Liver (tissue), 9 donors: Measurements from ENCODE around the gene ATP2B3. TPM values are rescaled to one million over a fixed set of nuclear protein-coding genes. Genes with fewer than 3 reads are reported as not detected.

Experiments
- DNase-seq: peaks from one replicate; pipeline ENCODE4 v3.0.0-alpha.2; 2017; ENCODE audit warnings: low spot score
- H3K27ac ChIP-seq, 2 donors: one replicate each; pipeline ENCODE4 v1.7.0; 2013; ENCODE audit warnings: inconsistent platforms in 2 of 2, low read length in 2 of 2, control low read depth in 1 of 2, low read depth in 1 of 2, mild to moderate bottlenecking in 1 of 2
- H3K27me3 ChIP-seq, 4 donors: one replicate each; pipeline versions ENCODE4 v1.6.1 to v1.7.0; 2013; ENCODE audit warnings: low read length in 3 of 4, inconsistent platforms in 1 of 4, mild to moderate bottlenecking in 1 of 4, moderate library complexity in 1 of 4; ENCODE audit not compliant: control insufficient read depth in 4 of 4, insufficient read depth in 4 of 4
- H3K36me3 ChIP-seq, 4 donors: one replicate each; pipeline versions ENCODE4 v1.6.1 to v1.7.0; 2013; ENCODE audit warnings: low read length in 3 of 4, mild to moderate bottlenecking in 3 of 4, low read depth in 1 of 4, moderate library complexity in 1 of 4; ENCODE audit not compliant: control insufficient read depth in 4 of 4, insufficient read depth in 3 of 4
- H3K4me1 ChIP-seq, 4 donors: one replicate each; pipeline versions ENCODE4 v1.6.1 to v1.7.0; 2013; ENCODE audit warnings: low read length in 3 of 4, mild to moderate bottlenecking in 3 of 4, moderate library complexity in 1 of 4; ENCODE audit not compliant: control insufficient read depth in 4 of 4, insufficient read depth in 4 of 4
- H3K4me3 ChIP-seq, 3 donors: one replicate each; pipeline versions ENCODE4 v1.6.1 to v1.7.0; 2013; ENCODE audit warnings: low read length in 3 of 3, control low read depth in 1 of 3, low read depth in 1 of 3, mild to moderate bottlenecking in 1 of 3
- H3K9ac ChIP-seq, 2 donors: one replicate each; pipeline ENCODE4 v1.7.0; 2013; ENCODE audit warnings: low read length in 2 of 2, mild to moderate bottlenecking in 2 of 2, moderate library complexity in 2 of 2, control low read depth in 1 of 2, low read depth in 1 of 2
- H3K9me3 ChIP-seq, 4 donors: one replicate each; pipeline versions ENCODE4 v1.6.1 to v1.7.0; 2013; ENCODE audit warnings: low read length in 3 of 4; ENCODE audit not compliant: control insufficient read depth in 4 of 4
- ATF3 ChIP-seq: IDR thresholded peaks from 2 replicates; pipeline ENCODE4 v1.6.1; 2016; ENCODE audit warnings: antibody characterized with exemption
- CTCF ChIP-seq: fragments of 150-350 bp; IDR thresholded peaks from 2 replicates; pipeline ENCODE4 v1.5.1; 2017; ENCODE audit warnings: improper control_type of control experiment, low read depth, low read length; ENCODE audit not compliant: missing input control
- FOXA1 ChIP-seq: IDR thresholded peaks from 2 replicates; pipeline ENCODE4 v1.6.1; 2016; ENCODE audit warnings: antibody characterized with exemption
- FOXA2 ChIP-seq: IDR thresholded peaks from 2 replicates; pipeline ENCODE4 v1.6.1; 2016; ENCODE audit warnings: antibody characterized with exemption
- HNF4A ChIP-seq, 2 donors: conservative IDR thresholded peaks; 2 replicates each; pipeline ENCODE4 v1.6.1; 2016; ENCODE audit warnings: antibody characterized with exemption in 2 of 2, mild to moderate bottlenecking in 2 of 2
- JUND ChIP-seq, 2 donors: IDR thresholded peaks; 2 replicates each; pipeline ENCODE4 v1.6.1; 2016; ENCODE audit warnings: antibody characterized with exemption in 2 of 2
- MAX ChIP-seq: IDR thresholded peaks from 2 replicates; pipeline ENCODE4 v1.6.1; 2016; ENCODE audit warnings: antibody characterized with exemption
- NR2F2 ChIP-seq: IDR thresholded peaks from 2 replicates; pipeline ENCODE4 v1.6.1; 2016; ENCODE audit warnings: antibody characterized with exemption
- RAD21 ChIP-seq, 2 donors: IDR thresholded peaks; 2 replicates each; pipeline ENCODE4 v1.6.1; 2016; ENCODE audit warnings: antibody characterized with exemption in 2 of 2, mild to moderate bottlenecking in 2 of 2
- REST ChIP-seq: IDR thresholded peaks from 2 replicates; pipeline ENCODE4 v1.6.1; 2016; ENCODE audit warnings: antibody characterized with exemption, mild to moderate bottlenecking
- RXRA ChIP-seq, 2 donors: IDR thresholded peaks; 2 replicates each; pipeline ENCODE4 v1.6.1; 2017 to 2018; ENCODE audit warnings: antibody characterized with exemption in 2 of 2, mild to moderate bottlenecking in 1 of 2
- SP1 ChIP-seq: IDR thresholded peaks from 2 replicates; pipeline ENCODE4 v1.6.1; 2018; ENCODE audit warnings: antibody characterized with exemption, mild to moderate bottlenecking
- TAF1 ChIP-seq: conservative IDR thresholded peaks from 2 replicates; pipeline ENCODE4 v1.6.1; 2016; ENCODE audit warnings: antibody characterized with exemption, mild to moderate bottlenecking
- YY1 ChIP-seq: IDR thresholded peaks from 2 replicates; pipeline ENCODE4 v1.6.1; 2016; ENCODE audit warnings: antibody characterized with exemption, mild to moderate bottlenecking
- ZBTB33 ChIP-seq: IDR thresholded peaks from 2 replicates; pipeline ENCODE4 v1.6.1; 2016; ENCODE audit warnings: antibody characterized with exemption
- WGBS: extraction: QIAGEN DNeasy Blood & Tissue Kit; methylation state at CpG from one replicate; pipeline ENCODE4 v1.1.7; 2013; 5-methylcytosine and 5-hydroxymethylcytosine counted together
- polyA plus RNA-seq, 2 donors: library from polyadenylated mRNA; stranded (reverse) in 1 of 2; unstranded in 1 of 2; fragments of 200-250 nt in 1 of 2; fragments of >200 nt in 1 of 2; fragmentation: Nextera tagmentation in 1 of 2; extraction: Ambion mirVana in 1 of 2; gene quantifications; one replicate each; pipeline versions ENCODE4 v1.2.1 to v1.2.3, GENCODE V29; 2013 to 2015
- total RNA-seq, 2 donors: library from RNA; depleted of rRNA; stranded (reverse); fragments of >200 nt; gene quantifications; one replicate each; pipeline ENCODE4 v1.2.3, GENCODE V29; 2014
- donor health status: healthy.
- donor health status: healthy.
- donor health status: healthy.
- donor health status: healthy.
- donor health status: healthy.

ATP2B3 gene
- total and polyA plus RNA-seq, 4 donors: not detected

GRCh38 chrX:153623310-153624029 is 106.0 kb downstream of the ATP2B3 start:
- Histone ChIP-seq H3K27ac (peak overlapping the region; percentile 90), H3K4me1 (peaks cover 7 to 22% (median 10%) of the 10 kb centered on the region in 4 donors), H3K9me3 (no peaks in the 10 kb centered on the region), H3K27me3 (no peaks in the 10 kb centered on the region), H3K36me3 (no peaks in the 10 kb centered on the region), H3K4me3 (peak overlapping the region in 2 of 3 donors; percentile 76 to 79), H3K9ac (peak overlapping the region in 1 of 2 donors; percentile 65)
- TF ChIP-seq HNF4A (conservative IDR thresholded peaks at IDR 0.05) (no peak), SP1 (peak; percentile 1), REST (no peak), TAF1 (no peak), MAX (no peak), NR2F2 (no peak), FOXA2 (no peak), FOXA1 (no peak), ATF3 (no peak), JUND (IDR thresholded peaks at IDR 0.05) (no peak), RXRA (IDR thresholded peaks at IDR 0.05) (peak; percentile 40 to 83), ZBTB33 (no peak)
- WGBS: 26% methylated on average over 16 of the region's 16 CpGs
- DNase-seq: no peak

GRCh38 chrX:153624196-153625091 is 107.0 kb downstream of the ATP2B3 start:
- Histone ChIP-seq H3K9ac (peak overlapping the region; percentile 39 to 79), H3K4me3 (peak overlapping the region; percentile 76 to 79 (median 77)), H3K27ac (peak overlapping the region; percentile 90), H3K9me3 (no peaks in the 10 kb centered on the region), H3K27me3 (no peaks in the 10 kb centered on the region), H3K36me3 (no peaks in the 10 kb centered on the region), H3K4me1 (peaks cover 7 to 24% (median 10%) of the 10 kb centered on the region in 4 donors)
- DNase-seq: no peak
- WGBS: 31% methylated on average over 15 of the region's 15 CpGs
- TF ChIP-seq JUND (IDR thresholded peaks at IDR 0.05): peak in 1 of 2 donors; percentile 9
- no peak for TF ChIP-seq ATF3
- TF ChIP-seq YY1: no peak
- no peak for TF ChIP-seq RAD21 (IDR thresholded peaks at IDR 0.05)
- no peak for TF ChIP-seq CTCF
- TF ChIP-seq ZBTB33: no peak
- TF ChIP-seq TAF1: no peak
- TF ChIP-seq MAX: no peak
- TF ChIP-seq HNF4A (conservative IDR thresholded peaks at IDR 0.05): peak; percentile 23 to 37
- no peak for TF ChIP-seq FOXA1
